ENCODE results near the gene MALL.

The MALL gene

DNA sequence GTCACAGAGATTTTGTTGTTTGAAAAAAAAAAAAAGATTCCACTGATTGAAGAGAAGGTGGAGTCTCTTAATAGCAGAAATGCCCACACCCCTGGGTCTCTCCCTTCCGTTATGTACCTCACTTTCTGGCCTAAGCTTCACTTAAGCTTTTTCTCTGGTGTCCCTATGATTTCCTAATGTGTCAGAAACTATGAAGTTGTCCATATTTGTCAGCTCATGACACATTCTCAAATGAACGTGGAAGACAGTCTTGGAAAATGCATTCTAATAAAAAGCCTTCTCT, 5.4 kb upstream of the MALL start:
- H3K9ac ChIP-seq (ENCODE audit: low read length) = no peak overlapping the region
- H2AFZ ChIP-seq (ENCODE audit: low read depth, low read length, severe bottlenecking) = no peak overlapping the region

DNA sequence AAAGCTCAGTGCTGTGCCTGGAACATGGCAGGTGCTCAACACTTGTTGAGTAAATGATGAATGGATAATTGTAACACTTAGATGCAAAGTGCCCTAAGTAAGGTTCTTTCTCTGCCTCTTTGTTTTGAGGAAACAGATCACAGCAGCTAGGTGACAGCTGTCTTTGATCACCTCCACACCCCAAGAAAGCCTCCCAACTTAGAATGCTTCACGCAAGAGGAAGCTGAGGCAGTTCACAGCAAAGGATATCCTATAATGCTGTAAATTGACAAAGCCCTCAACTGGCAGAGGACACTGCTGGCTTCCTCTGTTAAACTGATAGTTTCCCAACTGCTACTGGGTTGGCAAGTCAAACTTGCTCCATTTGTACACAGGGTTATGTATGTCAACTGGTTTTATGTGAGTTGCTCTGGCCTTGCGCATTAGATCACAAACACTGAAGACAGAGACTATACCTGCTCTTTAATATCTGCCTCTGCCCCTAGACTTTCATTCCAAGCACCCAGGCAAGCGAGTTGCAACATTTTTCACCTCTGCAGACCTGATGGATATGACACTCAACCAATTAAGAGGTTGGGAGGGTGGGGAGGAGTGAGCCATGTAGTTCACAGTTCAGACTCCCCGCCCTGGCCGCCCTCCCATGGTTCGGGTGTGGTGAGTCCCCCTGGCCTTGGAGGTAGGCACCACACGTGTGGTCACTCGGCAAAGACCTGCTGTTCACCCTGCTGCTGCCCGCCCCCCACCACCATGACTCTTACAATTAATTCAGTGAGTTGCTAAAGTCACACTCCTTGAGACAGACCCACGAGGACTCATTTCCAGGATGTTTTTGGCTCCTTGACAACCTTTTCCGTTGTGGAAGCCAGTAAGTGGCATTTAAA, 4.8 kb upstream of the MALL start:
- no peak overlapping the region for H3K27ac ChIP-seq (ENCODE audit: low read depth, low read length)
- H2AFZ ChIP-seq (ENCODE audit: low read depth, low read length, severe bottlenecking) = no peak overlapping the region
- no peak overlapping the region for H3K9ac ChIP-seq (ENCODE audit: low read length)

More for the DNA sequence above, 5.4 kb upstream of the MALL start:
- Histone ChIP-seq H3K9me2 (replicated peaks; ENCODE audit: insufficient read depth, low read length) (no peaks in the 10 kb centered on the region), H3K4me2 (ENCODE audit: low read depth, low read length, poor library complexity, severe bottlenecking) (no peak overlapping the region), H3K27ac (ENCODE audit: low read depth, low read length) (no peak overlapping the region), H3K27me3 (ENCODE audit: low read length) (no peaks in the 10 kb centered on the region), H4K20me1 (ENCODE audit: low read depth, low read length) (no peaks in the 10 kb centered on the region), H3K79me2 (ENCODE audit: insufficient read depth, low read length) (no peaks in the 10 kb centered on the region), H3F3A (ENCODE audit: insufficient read depth) (no peaks in the 10 kb centered on the region), H3K4me3 (ENCODE audit: insufficient read depth, low read length, poor library complexity, severe bottlenecking) (no peak overlapping the region), H3K9me3 (ENCODE audit: insufficient read depth, low read length) (no peaks in the 10 kb centered on the region), H3K36me3 (ENCODE audit: low read length) (no peaks in the 10 kb centered on the region)
- TF ChIP-seq, protein P1, sequence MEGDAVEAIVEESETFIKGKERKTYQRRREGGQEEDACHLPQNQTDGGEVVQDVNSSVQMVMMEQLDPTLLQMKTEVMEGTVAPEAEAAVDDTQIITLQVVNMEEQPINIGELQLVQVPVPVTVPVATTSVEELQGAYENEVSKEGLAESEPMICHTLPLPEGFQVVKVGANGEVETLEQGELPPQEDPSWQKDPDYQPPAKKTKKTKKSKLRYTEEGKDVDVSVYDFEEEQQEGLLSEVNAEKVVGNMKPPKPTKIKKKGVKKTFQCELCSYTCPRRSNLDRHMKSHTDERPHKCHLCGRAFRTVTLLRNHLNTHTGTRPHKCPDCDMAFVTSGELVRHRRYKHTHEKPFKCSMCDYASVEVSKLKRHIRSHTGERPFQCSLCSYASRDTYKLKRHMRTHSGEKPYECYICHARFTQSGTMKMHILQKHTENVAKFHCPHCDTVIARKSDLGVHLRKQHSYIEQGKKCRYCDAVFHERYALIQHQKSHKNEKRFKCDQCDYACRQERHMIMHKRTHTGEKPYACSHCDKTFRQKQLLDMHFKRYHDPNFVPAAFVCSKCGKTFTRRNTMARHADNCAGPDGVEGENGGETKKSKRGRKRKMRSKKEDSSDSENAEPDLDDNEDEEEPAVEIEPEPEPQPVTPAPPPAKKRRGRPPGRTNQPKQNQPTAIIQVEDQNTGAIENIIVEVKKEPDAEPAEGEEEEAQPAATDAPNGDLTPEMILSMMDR (IDR thresholded peaks at IDR 0.05; ENCODE audit: insufficient read depth, low read length, poor library complexity, severe bottlenecking) = no peak
- TF ChIP-seq EZH2phosphoT487 (conservative IDR thresholded peaks at IDR 0.05; ENCODE audit: low read length) = no peak

DNA sequence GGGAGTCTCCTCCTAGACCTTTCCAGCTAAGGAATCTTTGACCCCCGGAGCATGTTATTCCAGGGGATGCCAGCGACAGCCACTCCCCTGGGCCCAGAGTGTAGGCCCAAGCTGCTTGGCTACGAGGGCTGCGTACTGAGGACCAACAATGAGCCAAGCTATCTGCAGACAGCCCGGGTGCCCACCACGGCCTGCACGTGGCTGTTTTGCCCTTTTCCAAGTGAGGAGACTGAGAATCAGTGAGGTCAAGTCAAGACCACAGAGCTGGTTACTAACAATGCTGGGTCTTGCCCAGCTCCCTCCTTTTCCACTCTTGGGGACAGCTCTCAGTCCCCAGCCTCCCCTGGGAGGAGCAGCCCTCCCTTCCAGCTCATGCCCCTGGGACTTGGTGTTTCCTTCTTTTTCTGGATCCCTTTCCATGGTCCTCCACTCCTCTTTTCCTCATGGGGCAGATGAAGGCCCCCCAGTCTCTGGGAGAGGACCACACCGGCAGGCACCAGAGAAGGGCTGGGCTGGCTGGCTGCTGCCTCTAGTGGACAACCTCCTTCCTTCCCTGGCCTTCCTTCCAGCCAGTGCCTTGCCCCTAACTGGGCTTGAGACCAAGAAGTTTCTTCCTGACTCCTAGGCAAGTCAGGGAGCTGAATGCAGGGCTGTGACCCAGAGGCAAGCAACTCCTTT, 550 bp upstream of the MALL start:
- Histone ChIP-seq H4K20me1 (ENCODE audit: low read depth, low read length) (no peaks in the 10 kb centered on the region), H3K9ac (ENCODE audit: low read length) (no peak overlapping the region)

More for the DNA sequence above, 4.8 kb upstream of the MALL start:
- Histone ChIP-seq H3K9me3 (ENCODE audit: insufficient read depth, low read length) (no peaks in the 10 kb centered on the region), H3K27me3 (ENCODE audit: low read length) (no peaks in the 10 kb centered on the region), H3K36me3 (ENCODE audit: low read length) (no peaks in the 10 kb centered on the region), H3K4me3 (ENCODE audit: insufficient read depth, low read length, poor library complexity, severe bottlenecking) (no peak overlapping the region), H3K79me2 (ENCODE audit: insufficient read depth, low read length) (no peaks in the 10 kb centered on the region), H3K9me2 (replicated peaks; ENCODE audit: insufficient read depth, low read length) (no peaks in the 10 kb centered on the region), H3F3A (ENCODE audit: insufficient read depth) (no peaks in the 10 kb centered on the region), H3K4me2 (ENCODE audit: low read depth, low read length, poor library complexity, severe bottlenecking) (no peak overlapping the region), H4K20me1 (ENCODE audit: low read depth, low read length) (no peaks in the 10 kb centered on the region)
- TF ChIP-seq EZH2phosphoT487 (conservative IDR thresholded peaks at IDR 0.05; ENCODE audit: low read length) = no peak
- TF ChIP-seq, protein P1 (IDR thresholded peaks at IDR 0.05; ENCODE audit: insufficient read depth, low read length, poor library complexity, severe bottlenecking) = no peak

More for the DNA sequence above, 550 bp upstream of the MALL start:
- Histone ChIP-seq H3K36me3 (ENCODE audit: low read length) (no peaks in the 10 kb centered on the region), H2AFZ (ENCODE audit: low read depth, low read length, severe bottlenecking) (no peak overlapping the region), H3K27me3 (ENCODE audit: low read length) (no peaks in the 10 kb centered on the region), H3K9me2 (replicated peaks; ENCODE audit: insufficient read depth, low read length) (no peaks in the 10 kb centered on the region), H3K9me3 (ENCODE audit: insufficient read depth, low read length) (no peaks in the 10 kb centered on the region), H3K27ac (ENCODE audit: low read depth, low read length) (no peak overlapping the region), H3K79me2 (ENCODE audit: insufficient read depth, low read length) (no peaks in the 10 kb centered on the region), H3K4me2 (ENCODE audit: low read depth, low read length, poor library complexity, severe bottlenecking) (no peak overlapping the region), H3K4me3 (ENCODE audit: insufficient read depth, low read length, poor library complexity, severe bottlenecking) (no peak overlapping the region), H3F3A (ENCODE audit: insufficient read depth) (no peaks in the 10 kb centered on the region)
- TF ChIP-seq, protein P1 (IDR thresholded peaks at IDR 0.05; ENCODE audit: insufficient read depth, low read length, poor library complexity, severe bottlenecking) = no peak
- TF ChIP-seq EZH2phosphoT487 (conservative IDR thresholded peaks at IDR 0.05; ENCODE audit: low read length) = no peak

Measured in SU-DHL-6 (cell line).